A673 (cell line): ENCODE results near the gene TRAPPC12. TPM values are rescaled to one million over a fixed set of nuclear protein-coding genes. Genes with fewer than 3 reads are reported as not detected.

Experiments
- BruUV-seq: library from RNA; stranded (reverse); fragments of 400-500 nt; replicated peaks from 2 replicates; lab custom pipeline; 2021; lab: Mats Ljungman, UMichigan
- CTCF ChIA-PET: fragments of 300-600 bp; sonication (Branson Sonifier 250); formaldehyde crosslinking; loops from one replicate; lab custom pipeline; 2022; ENCODE audit warnings: antibody characterized with exemption; lab: Charles Lee
- POLR2A ChIA-PET: fragments of 300-600 bp; sonication (Branson Sonifier 250); formaldehyde crosslinking; loops from one replicate; lab custom pipeline; 2022; ENCODE audit warnings: antibody characterized with exemption; ENCODE audit not compliant: low non-redundant PET; lab: Charles Lee
- DNase-seq: peaks from one replicate; pipeline ENCODE4 v3.0.0-alpha.2; 2015; ENCODE audit warnings: low spot score
- H3K27ac ChIP-seq: fragments of 200-600 bp; sonication (generic); 2 replicates; pipeline ENCODE4 v1.5.1; 2016; ENCODE audit warnings: mixed run types, low read depth, mild to moderate bottlenecking, mixed read lengths, antibody characterized with exemption, low read length; ENCODE audit not compliant: poor library complexity, severe bottlenecking
- H3K27me3 ChIP-seq: fragments of 200-600 bp; sonication (generic); replicated peaks from 2 replicates; pipeline ENCODE4 v1.6.1; 2017; ENCODE audit warnings: mixed run types, low read depth, mild to moderate bottlenecking, mixed read lengths, antibody characterized with exemption, low read length; ENCODE audit not compliant: insufficient read depth, poor library complexity
- H3K36me3 ChIP-seq: fragments of 200-600 bp; sonication (generic); 2 replicates; pipeline ENCODE4 v1.6.1; 2016; ENCODE audit warnings: mixed run types, mild to moderate bottlenecking, mixed read lengths, antibody characterized with exemption, low read length; ENCODE audit not compliant: insufficient read depth, poor library complexity, severe bottlenecking
- H3K4me1 ChIP-seq: fragments of 200-600 bp; sonication (generic); 2 replicates; pipeline ENCODE4 v1.6.1; 2017; ENCODE audit warnings: mixed run types, mild to moderate bottlenecking, mixed read lengths, antibody characterized with exemption, low read length; ENCODE audit not compliant: insufficient read depth, poor library complexity, severe bottlenecking
- H3K4me3 ChIP-seq: fragments of 200-600 bp; sonication (generic); 2 replicates; pipeline ENCODE4 v1.5.1; 2016; ENCODE audit warnings: low read depth, mixed run types, mild to moderate bottlenecking, mixed read lengths, low read length; ENCODE audit not compliant: poor library complexity, severe bottlenecking
- H3K9me3 ChIP-seq: fragments of 200-600 bp; sonication (generic); 2 replicates; pipeline ENCODE4 v1.6.1; 2016; ENCODE audit warnings: mixed run types, low read depth, mild to moderate bottlenecking, mixed read lengths, antibody characterized with exemption, low read length; ENCODE audit not compliant: poor library complexity, severe bottlenecking
- EZH2 ChIP-seq: fragments of 200-600 bp; sonication (generic); IDR thresholded peaks from 2 replicates; pipeline ENCODE4 v1.6.1; 2017; ENCODE audit warnings: borderline replicate concordance, low read depth, mild to moderate bottlenecking, mixed read lengths, antibody characterized with exemption, low read length; ENCODE audit not compliant: poor library complexity, severe bottlenecking
- intact Hi-C: fragments of 100-400 bp; cut with micrococcal nuclease; formaldehyde crosslinking; loops from one replicate; pipeline ENCODE4 v1.10.0; 2022; ENCODE audit not compliant: unreplicated experiment
- total RNA-seq: library from RNA; stranded (reverse); gene quantifications from 2 replicates; pipeline ENCODE4 v1.2.3, GENCODE V29; 2021
- TF ChIP-seq, protein P1 (sequence below): fragments of 300-800, 200-600 bp; sonication (generic); conservative IDR thresholded peaks from 2 replicates; pipeline ENCODE4 v1.5.1; 2017; ENCODE audit warnings: low read depth, mild to moderate bottlenecking, antibody characterized with exemption, low read length, moderate library complexity, mixed read lengths

The TRAPPC12 gene
- total RNA-seq, 1 experiment from 2014 or later = 94.4 TPM

- no peak for TF ChIP-seq EZH2
- TF ChIP-seq, protein P1, sequence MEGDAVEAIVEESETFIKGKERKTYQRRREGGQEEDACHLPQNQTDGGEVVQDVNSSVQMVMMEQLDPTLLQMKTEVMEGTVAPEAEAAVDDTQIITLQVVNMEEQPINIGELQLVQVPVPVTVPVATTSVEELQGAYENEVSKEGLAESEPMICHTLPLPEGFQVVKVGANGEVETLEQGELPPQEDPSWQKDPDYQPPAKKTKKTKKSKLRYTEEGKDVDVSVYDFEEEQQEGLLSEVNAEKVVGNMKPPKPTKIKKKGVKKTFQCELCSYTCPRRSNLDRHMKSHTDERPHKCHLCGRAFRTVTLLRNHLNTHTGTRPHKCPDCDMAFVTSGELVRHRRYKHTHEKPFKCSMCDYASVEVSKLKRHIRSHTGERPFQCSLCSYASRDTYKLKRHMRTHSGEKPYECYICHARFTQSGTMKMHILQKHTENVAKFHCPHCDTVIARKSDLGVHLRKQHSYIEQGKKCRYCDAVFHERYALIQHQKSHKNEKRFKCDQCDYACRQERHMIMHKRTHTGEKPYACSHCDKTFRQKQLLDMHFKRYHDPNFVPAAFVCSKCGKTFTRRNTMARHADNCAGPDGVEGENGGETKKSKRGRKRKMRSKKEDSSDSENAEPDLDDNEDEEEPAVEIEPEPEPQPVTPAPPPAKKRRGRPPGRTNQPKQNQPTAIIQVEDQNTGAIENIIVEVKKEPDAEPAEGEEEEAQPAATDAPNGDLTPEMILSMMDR = no peak
- Histone ChIP-seq H3K27ac (no peak overlapping the region), H3K27me3 (no peaks in the 10 kb centered on the region), H3K9me3 (no peaks in the 10 kb centered on the region), H3K4me1 (no peaks in the 10 kb centered on the region), H3K4me3 (no peak overlapping the region), H3K36me3 (peaks cover 10% of the 10 kb centered on the region)
- DNase-seq = no peak
- POLR2A ChIA-PET = no interaction called here
- CTCF ChIA-PET = no interaction called here
- intact Hi-C loops = no loop called here
- no TSS peak for BruUV-seq
Observed at GRCh38 chr2:3336844-3337243, 42.6 kb upstream of the TRAPPC12 start.

DNA sequence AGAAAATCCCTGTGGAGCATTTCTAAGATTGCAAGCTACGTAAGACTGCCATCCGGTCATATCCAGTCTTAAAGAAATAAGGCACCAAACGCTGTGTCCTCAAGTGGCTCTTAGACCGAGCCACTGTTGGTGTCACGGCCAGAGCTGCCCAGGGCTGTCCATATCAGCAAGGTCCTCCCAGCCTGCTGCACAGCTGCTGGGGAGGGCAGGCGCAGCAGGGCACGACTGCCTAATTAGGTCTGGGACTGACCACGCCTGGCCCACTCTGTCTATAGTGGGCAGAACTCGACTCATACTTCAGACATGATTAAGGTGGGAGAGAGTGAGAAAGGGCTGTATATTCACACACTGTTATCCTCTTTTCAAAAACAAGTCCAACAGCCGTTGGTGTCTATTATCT is 41.2 kb upstream of the TRAPPC12 start:
- no peak overlapping the region for H3K4me3 ChIP-seq
- ChIA-PET POLR2A (no interaction called here), CTCF (no interaction called here)
- no TSS peak for BruUV-seq
- no peaks in the 10 kb centered on the region for H3K4me1 ChIP-seq
- H3K9me3 ChIP-seq = no peaks in the 10 kb centered on the region
- DNase-seq = no peak
- no peak for TF ChIP-seq EZH2
- H3K36me3 ChIP-seq = peaks cover 10% of the 10 kb centered on the region
- no peak overlapping the region for H3K27ac ChIP-seq
- intact Hi-C loops = no loop called here
- no peaks in the 10 kb centered on the region for H3K27me3 ChIP-seq

- H3K4me3 ChIP-seq = no peak overlapping the region
- ChIA-PET CTCF (no interaction called here), POLR2A (no interaction called here)
- H3K4me1 ChIP-seq = no peaks in the 10 kb centered on the region
- no TSS peak for BruUV-seq
- TF ChIP-seq, protein P1 = no peak
- no peak for TF ChIP-seq EZH2
- intact Hi-C loops = no loop called here
- no peak for DNase-seq
- peaks cover 10% of the 10 kb centered on the region for H3K36me3 ChIP-seq
- H3K27me3 ChIP-seq = no peaks in the 10 kb centered on the region
- H3K9me3 ChIP-seq = no peaks in the 10 kb centered on the region
- no peak overlapping the region for H3K27ac ChIP-seq
Observed at GRCh38 chr2:3340144-3340543, 39.4 kb upstream of the TRAPPC12 start.

- Histone ChIP-seq H3K9me3 (no peaks in the 10 kb centered on the region), H3K4me3 (no peak overlapping the region), H3K27me3 (no peaks in the 10 kb centered on the region), H3K27ac (no peak overlapping the region), H3K4me1 (no peaks in the 10 kb centered on the region), H3K36me3 (peaks cover 4% of the 10 kb centered on the region)
- BruUV-seq = no TSS peak
- no peak for TF ChIP-seq EZH2
- TF ChIP-seq, protein P1 = no peak
- no peak for DNase-seq
- ChIA-PET POLR2A (no interaction called here), CTCF (no interaction called here)
- intact Hi-C loops = no loop called here
Observed at GRCh38 chr2:3341336-3341735, 38.2 kb upstream of the TRAPPC12 start.
